Tibial nerve (tissue), 4 donors: ENCODE data around the gene CAPZA3.

Source experiments
- CTCF ChIP-seq, 5 experiments: fragments of 200-600 bp in 3 of 5; fragments of 450-650 bp in 2 of 5; sonication (generic) in 3 of 5; IDR thresholded peaks; one replicate each; pipeline ENCODE4 v1.5.1; 2016 to 2019; ENCODE audit warnings: antibody characterized with exemption in 5 of 5, mild to moderate bottlenecking in 3 of 5, moderate library complexity in 2 of 5
- EP300 ChIP-seq, 2 donors: sonication (generic); formaldehyde crosslinking; IDR thresholded peaks; one replicate each; pipeline ENCODE4 v1.6.1; 2017; ENCODE audit warnings: antibody characterized with exemption in 2 of 2, mild to moderate bottlenecking in 1 of 2

- TF ChIP-seq CTCF (IDR thresholded peaks at IDR 0.05): no peak
- TF ChIP-seq EP300 (IDR thresholded peaks at IDR 0.05): no peak
Observed at GRCh38 chr12:18782827-18783226, 44.9 kb downstream of the CAPZA3 start.
